Testis (tissue), 3 donors: ENCODE results near the gene RASL10B. TPM values are rescaled to one million over a fixed set of nuclear protein-coding genes. Genes with fewer than 3 reads are reported as not detected.

Experiments
- DNase-seq: peaks from one replicate; pipeline ENCODE4 v3.0.0-alpha.2; 2019
- H3K27ac ChIP-seq, 2 donors: fragments of 200-600 bp; sonication (generic); one replicate each; pipeline ENCODE4 v1.5.1; 2019
- H3K27me3 ChIP-seq: fragments of 200-600 bp; sonication (generic); one replicate; pipeline ENCODE4 v1.5.1; 2019
- H3K36me3 ChIP-seq: fragments of 200-600 bp; sonication (generic); one replicate; pipeline ENCODE4 v1.5.1; 2017; ENCODE audit warnings: low read depth; ENCODE audit errors: missing control alignments
- H3K4me1 ChIP-seq: fragments of 200-600 bp; sonication (generic); one replicate; pipeline ENCODE4 v1.5.1; 2019
- H3K4me3 ChIP-seq, 2 donors: fragments of 200-600 bp; sonication (generic); one replicate each; pipeline ENCODE4 v1.5.1; 2017 to 2019
- H3K9me3 ChIP-seq: fragments of 200-600 bp; sonication (generic); one replicate; pipeline ENCODE4 v1.5.1; 2017
- CTCF ChIP-seq, 3 experiments: fragments of 450-650 bp in 2 of 3; fragments of 200-600 bp in 1 of 3; sonication (generic) in 1 of 3; IDR thresholded peaks; one replicate each; pipeline ENCODE4 v1.5.1; 2016 to 2019; ENCODE audit warnings: antibody characterized with exemption in 3 of 3, mild to moderate bottlenecking in 2 of 3, moderate library complexity in 1 of 3
- POLR2A ChIP-seq: fragments of 450-650 bp; IDR thresholded peaks from one replicate; pipeline ENCODE4 v1.6.1; 2017; ENCODE audit warnings: antibody characterized with exemption, mild to moderate bottlenecking, moderate library complexity
- WGBS, 2 donors: methylation state at CpG; one replicate each; pipeline ENCODE4 v1.1.5; 2018; 5-methylcytosine and 5-hydroxymethylcytosine counted together
- intact Hi-C: fragments of 100-400 bp; cut with DNase I; formaldehyde crosslinking; loops from one replicate; pipeline ENCODE4 v1.15.1; 2023; ENCODE audit warnings: low total_unique reads
- polyA plus RNA-seq: library from polyadenylated mRNA; stranded (reverse); fragments of 350-450 nt; fragmentation: Illumina TruSeq; extraction: RNeasy Lipid Tissue Mini Kit (QIAGEN cat#74804); gene quantifications from one replicate; pipeline ENCODE4 v1.2.3, GENCODE V29; 2014; ENCODE audit warnings: low read depth, low replicate concordance; ENCODE audit not compliant: insufficient read depth
- total RNA-seq, 2 donors: library from RNA; depleted of rRNA; stranded (reverse); fragments of >200 nt; gene quantifications; one replicate each; pipeline ENCODE4 v1.2.3, GENCODE V29; 2016

The RASL10B gene
- total and polyA plus RNA-seq, 3 donors from 2014 or later = 2.5 to 4.8 (median 3.8) TPM

- H3K9me3 ChIP-seq = no peaks in the 10 kb centered on the region
- no peaks in the 10 kb centered on the region for H3K27me3 ChIP-seq
- intact Hi-C loops = loop anchor here (5.0 kb wide), 1 partner anchor 135 kb away; no protein-coding TSS in a partner anchor
- H3K4me3 ChIP-seq = no peak overlapping the region
- no peak for TF ChIP-seq POLR2A
- no peak overlapping the region for H3K27ac ChIP-seq
- H3K36me3 ChIP-seq = no peaks in the 10 kb centered on the region
- peaks cover 11% of the 10 kb centered on the region for H3K4me1 ChIP-seq
- DNase-seq = no peak
- WGBS, 2 donors = 76 to 85% methylated on average over 11 to 15 of the region's 16 CpGs
Measured at GRCh38 chr17:35752471-35752870, 21.0 kb downstream of the RASL10B start.

GRCh38 chr17:35752945-35753764 lies 21.7 kb downstream of the RASL10B start, which contains the start of gene GAS2L2:
Gene GAS2L2, minus strand, starts transcription at chr17:35753239. Its CDS starts 389 bp downstream, at chr17:35752850.
- no peak within 1 kb of the TSS for H3K4me3 ChIP-seq
- intact Hi-C loops = loop anchor here (5.0 kb wide), 1 partner anchor 136 kb away; no protein-coding TSS in a partner anchor
- no peak within 1 kb of the TSS for H3K27ac ChIP-seq

GRCh38 chr17:35757243-35757642 lies 25.8 kb downstream of the RASL10B start:
- H3K4me3 ChIP-seq = no peak overlapping the region
- no peak for TF ChIP-seq CTCF (IDR thresholded peaks at IDR 0.05)
- no peak for TF ChIP-seq POLR2A
- H3K4me1 ChIP-seq = peaks cover 3% of the 10 kb centered on the region
- no peaks in the 10 kb centered on the region for H3K27me3 ChIP-seq
- H3K9me3 ChIP-seq = no peaks in the 10 kb centered on the region
- DNase-seq = no peak
- intact Hi-C loops = no loop called here
- H3K27ac ChIP-seq = no peak overlapping the region
- no peaks in the 10 kb centered on the region for H3K36me3 ChIP-seq

More at GRCh38 chr17:35752945-35753764, 21.7 kb downstream of the RASL10B start, which contains the start of gene GAS2L2:
- Histone ChIP-seq H3K27me3 (no peaks in the 10 kb centered on the region), H3K36me3 (no peaks in the 10 kb centered on the region), H3K4me1 (peaks cover 11% of the 10 kb centered on the region), H3K9me3 (no peaks in the 10 kb centered on the region)
- TF ChIP-seq CTCF (IDR thresholded peaks at IDR 0.05) (no peak), POLR2A (no peak)
- no peak for DNase-seq
- 46 to 61% methylated on average over 7 to 9 of the region's 9 CpGs for WGBS, 2 donors

- TF ChIP-seq CTCF (IDR thresholded peaks at IDR 0.05) (no peak), POLR2A (no peak)
- 75 to 93% methylated on average over 1 of the region's 1 CpG for WGBS, 2 donors
- intact Hi-C loops = no loop called here
Measured at GRCh38 chr17:35760587-35760986, 29.1 kb downstream of the RASL10B start, which contains the start of gene C17orf50. Gene C17orf50, plus strand, starts transcription at chr17:35760887. Its CDS starts 55 bp downstream, at chr17:35760942.

GRCh38 chr17:35761601-35762000 lies 30.2 kb downstream of the RASL10B start:
- no peak for TF ChIP-seq CTCF (IDR thresholded peaks at IDR 0.05)
- TF ChIP-seq POLR2A = no peak
- intact Hi-C loops = no loop called here

More at GRCh38 chr17:35760587-35760986, 29.1 kb downstream of the RASL10B start, which contains the start of gene C17orf50:
- H3K4me3 ChIP-seq = no peak within 1 kb of the TSS
- DNase-seq = no peak
- H3K27me3 ChIP-seq = no peaks in the 10 kb centered on the region
- no peaks in the 10 kb centered on the region for H3K36me3 ChIP-seq
- H3K27ac ChIP-seq = no peak within 1 kb of the TSS
- no peaks in the 10 kb centered on the region for H3K9me3 ChIP-seq
- H3K4me1 ChIP-seq = peaks cover 14% of the 10 kb centered on the region

More at GRCh38 chr17:35761601-35762000, 30.2 kb downstream of the RASL10B start:
- Histone ChIP-seq H3K27me3 (no peaks in the 10 kb centered on the region), H3K27ac (no peak overlapping the region), H3K36me3 (no peaks in the 10 kb centered on the region), H3K4me1 (peaks cover 24% of the 10 kb centered on the region), H3K9me3 (no peaks in the 10 kb centered on the region), H3K4me3 (no peak overlapping the region)
- WGBS, 2 donors = 85 to 90% methylated on average over 5 of the region's 5 CpGs
- DNase-seq = no peak
